ENCODE results near the gene CLDN6.
"Not testable (repeated sequence)": the region's sequence is repeated elsewhere in the genome, so short reads cannot be mapped to it uniquely, and the experiment has no call there.

CLDN6 gene

GRCh38 chr16:3059041-3059722 is 41.2 kb upstream of the CLDN6 start:
- Histone ChIP-seq H3K27ac (peak overlapping the region; percentile 94), H3K9me3 (no peaks in the 10 kb centered on the region), H3K4me1 (peaks cover 54% of the 10 kb centered on the region)

GRCh38 chr16:3058139-3059030 is 40.4 kb upstream of the CLDN6 start:
- H3K4me1 ChIP-seq: peaks cover 62% of the 10 kb centered on the region
- H3K36me3 ChIP-seq: peaks cover 9% of the 10 kb centered on the region
- no peaks in the 10 kb centered on the region for H3K9me3 ChIP-seq
- TF ChIP-seq Cebpa-rat (IDR thresholded peaks at IDR 0.05): no peak
- H3K27me3 ChIP-seq: no peaks in the 10 kb centered on the region
- H4K20me1 ChIP-seq: peaks cover 29% of the 10 kb centered on the region; the same call in 1 of the 2 replicates
- peak overlapping the region; percentile 94 for H3K9ac ChIP-seq
- H3K4me3 ChIP-seq: peak overlapping the region; percentile 87
- peak overlapping the region; percentile 94 for H3K27ac ChIP-seq
- H3K4me2 ChIP-seq: peak overlapping the region; percentile 99

More at GRCh38 chr16:3059041-3059722, 41.2 kb upstream of the CLDN6 start:
- TF ChIP-seq Cebpa-rat (IDR thresholded peaks at IDR 0.05): no peak
- peak overlapping the region; percentile 94 for H3K9ac ChIP-seq
- peak overlapping the region; percentile 99 for H3K4me2 ChIP-seq
- peaks cover 26% of the 10 kb centered on the region; the same call in 1 of the 2 replicates for H4K20me1 ChIP-seq
- H3K4me3 ChIP-seq: peak overlapping the region; percentile 87
- H3K36me3 ChIP-seq: peaks cover 4% of the 10 kb centered on the region; the same call in 1 of the 2 replicates
- H3K27me3 ChIP-seq: no peaks in the 10 kb centered on the region

GRCh38 chr16:3057181-3058138 is 39.5 kb upstream of the CLDN6 start:
- peak overlapping the region; percentile 87 for H3K4me3 ChIP-seq
- 0 out of 2 replicates have a peak overlapping the region, but pooled peaks have one; percentile 51 for H3K27ac ChIP-seq
- peak overlapping the region; percentile 99 for H3K4me2 ChIP-seq
- H4K20me1 ChIP-seq: peaks cover 29% of the 10 kb centered on the region; the same call in 1 of the 2 replicates
- H3K9ac ChIP-seq: peak overlapping the region; percentile 94
- no peaks in the 10 kb centered on the region for H3K27me3 ChIP-seq
- H3K36me3 ChIP-seq: peaks cover 9% of the 10 kb centered on the region
- no peaks in the 10 kb centered on the region for H3K9me3 ChIP-seq
- TF ChIP-seq Cebpa-rat (IDR thresholded peaks at IDR 0.05): no peak
- H3K4me1 ChIP-seq: peaks cover 64% of the 10 kb centered on the region

GRCh38 chr16:3056336-3057180 is 38.6 kb upstream of the CLDN6 start:
- no peaks in the 10 kb centered on the region for H3K27me3 ChIP-seq
- H3K4me1 ChIP-seq: peaks cover 71% of the 10 kb centered on the region
- H3K9ac ChIP-seq: peak overlapping the region; percentile 25; the same call in 1 of the 2 replicates

GRCh38 chr16:3055734-3056115 is 37.7 kb upstream of the CLDN6 start:
- Histone ChIP-seq H3K4me1 (peaks cover 79% of the 10 kb centered on the region), H3K9ac (peak overlapping the region; percentile 50; the same call in 1 of the 2 replicates), H3K4me2 (peak overlapping the region; percentile 99), H4K20me1 (peaks cover 29% of the 10 kb centered on the region; the same call in 1 of the 2 replicates), H3K27ac (peak overlapping the region; percentile 77)
- H3K36me3 ChIP-seq, H3K4me3 ChIP-seq, H3K9me3 ChIP-seq, H3K27me3 ChIP-seq: not testable (repeated sequence)

More at GRCh38 chr16:3056336-3057180, 38.6 kb upstream of the CLDN6 start:
- peaks cover 9% of the 10 kb centered on the region for H3K36me3 ChIP-seq
- 0 out of 2 replicates have a peak overlapping the region, but pooled peaks have one; percentile 41 for H3K27ac ChIP-seq
- H3K4me3 ChIP-seq: no peak overlapping the region
- peaks cover 29% of the 10 kb centered on the region; the same call in 1 of the 2 replicates for H4K20me1 ChIP-seq
- no peaks in the 10 kb centered on the region for H3K9me3 ChIP-seq
- H3K4me2 ChIP-seq: peak overlapping the region; percentile 99
- no peak for TF ChIP-seq Cebpa-rat (IDR thresholded peaks at IDR 0.05)

- Histone ChIP-seq H3K9ac (peak overlapping the region; percentile 50; the same call in 1 of the 2 replicates), H3K4me1 (peaks cover 82% of the 10 kb centered on the region), H3K36me3 (peaks cover 9% of the 10 kb centered on the region), H3K27ac (peak overlapping the region; percentile 77), H3K4me2 (peak overlapping the region; percentile 99), H4K20me1 (peaks cover 29% of the 10 kb centered on the region), H3K27me3 (peaks cover 3% of the 10 kb centered on the region), H3K4me3 (peak overlapping the region; percentile 9; the same call in 1 of the 2 replicates), H3K9me3 (no peaks in the 10 kb centered on the region)
- TF ChIP-seq Cebpa-rat (IDR thresholded peaks at IDR 0.05): peak; percentile 74; the same call in 1 of the 2 replicates
Measured at GRCh38 chr16:3054965-3055733, 37.2 kb upstream of the CLDN6 start.

GRCh38 chr16:3053330-3053710 is 35.3 kb upstream of the CLDN6 start:
- not testable (repeated sequence) for H3K4me3 ChIP-seq, H3K4me2 ChIP-seq, H3K36me3 ChIP-seq, H3K9me3 ChIP-seq, H3K27ac ChIP-seq, H3K9ac ChIP-seq
- Histone ChIP-seq H3K4me1 (peaks cover 78% of the 10 kb centered on the region), H3K27me3 (peaks cover 21% of the 10 kb centered on the region), H4K20me1 (peaks cover 42% of the 10 kb centered on the region)

GRCh38 chr16:3052571-3053329 is 34.8 kb upstream of the CLDN6 start:
- not testable (repeated sequence) for H3K9me3 ChIP-seq, H3K4me2 ChIP-seq, H3K9ac ChIP-seq, H3K27ac ChIP-seq, H3K4me3 ChIP-seq, H3K36me3 ChIP-seq
- Histone ChIP-seq H3K4me1 (peaks cover 72% of the 10 kb centered on the region), H3K27me3 (peaks cover 27% of the 10 kb centered on the region), H4K20me1 (peaks cover 42% of the 10 kb centered on the region)

Data from BLaER1 (cell line).